ENCODE measurements around the gene CFAP97D2.

- TF ChIP-seq CTCF (optimal IDR thresholded peaks at IDR 0.05 in 1 of 3, IDR thresholded peaks at IDR 0.05 in 1 of 3, conservative IDR thresholded peaks at IDR 0.05 in 1 of 3; ENCODE audit: extremely low read depth in 1 of 3, insufficient read depth in 2 of 3, low read length in 3 of 3): no peak
- no peak for TF ChIP-seq EZH2 (IDR thresholded peaks at IDR 0.05; ENCODE audit: low read length)
Measured at GRCh38 chr13:114198556-114198955, 19.5 kb downstream of the CFAP97D2 start.

All from keratinocyte (primary cell).